HUES48 (cell line): ENCODE measurements around the gene SNX24.
A peak's percentile ranks its signal among the peaks of the same experiment; 100 is the strongest.

Experiments
- H3K27ac ChIP-seq: one replicate; pipeline ENCODE4 v1.7.0; 2013; ENCODE audit warnings: low read depth, low read length, inconsistent platforms
- H3K27me3 ChIP-seq: 2 replicates; pipeline ENCODE4 v1.6.1; 2013; ENCODE audit warnings: mild to moderate bottlenecking, low read length; ENCODE audit not compliant: control insufficient read depth, insufficient read depth
- H3K36me3 ChIP-seq: 2 replicates; pipeline ENCODE4 v1.6.1; 2013; ENCODE audit warnings: low read length; ENCODE audit not compliant: control insufficient read depth, insufficient read depth
- H3K4me1 ChIP-seq: 2 replicates; pipeline ENCODE4 v1.6.1; 2013; ENCODE audit warnings: mild to moderate bottlenecking, low read length; ENCODE audit not compliant: control insufficient read depth, insufficient read depth
- H3K4me3 ChIP-seq: 2 replicates; pipeline ENCODE4 v1.5.1; 2013; ENCODE audit warnings: mild to moderate bottlenecking, low read depth, low read length
- H3K9ac ChIP-seq: 2 replicates; pipeline ENCODE4 v1.6.1; 2013; ENCODE audit warnings: mild to moderate bottlenecking, low read depth, low read length, moderate library complexity
- H3K9me3 ChIP-seq: 2 replicates; pipeline ENCODE4 v1.6.1; 2013; ENCODE audit warnings: low read length; ENCODE audit not compliant: control insufficient read depth, insufficient read depth

SNX24 gene

DNA sequence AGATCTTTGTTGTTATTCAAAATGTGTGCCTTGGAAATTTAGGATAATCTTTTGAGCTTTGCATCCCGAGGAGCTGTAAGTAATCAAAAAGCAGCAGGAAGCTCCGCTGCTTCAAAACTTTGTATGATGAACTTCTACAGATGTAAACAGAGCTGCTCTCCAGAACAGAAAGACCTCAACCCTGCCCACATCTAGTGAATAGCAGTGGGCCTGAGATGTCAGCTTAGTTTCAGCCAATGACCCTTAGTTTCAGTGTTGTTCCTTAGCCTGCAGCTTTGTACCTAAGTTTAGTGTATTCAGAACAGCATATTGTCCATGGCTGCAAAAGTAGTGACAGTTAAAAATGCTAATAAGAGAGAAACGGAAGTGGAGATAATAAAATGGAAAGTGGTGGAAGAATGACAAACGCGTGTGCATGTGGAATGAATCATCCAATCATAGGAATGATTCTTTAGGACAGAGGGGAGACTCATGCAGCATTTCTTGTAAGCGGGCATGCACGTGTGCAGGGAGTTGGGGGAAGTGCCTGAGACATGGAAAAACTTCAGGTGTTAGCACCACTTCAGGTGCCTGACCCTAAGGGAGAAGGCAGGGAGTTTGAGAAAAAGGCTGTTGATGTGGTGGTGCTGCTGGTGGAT lies 24.9 kb downstream of the SNX24 start:
- peak overlapping the region; percentile 27 for H3K27ac ChIP-seq
- H3K4me1 ChIP-seq, result peaks cover 22% of the 10 kb centered on the region
- H3K36me3 ChIP-seq, result no peaks in the 10 kb centered on the region
- H3K4me3 ChIP-seq, result no peak overlapping the region
- no peak overlapping the region for H3K9ac ChIP-seq
- H3K9me3 ChIP-seq, result no peaks in the 10 kb centered on the region
- no peaks in the 10 kb centered on the region for H3K27me3 ChIP-seq

DNA sequence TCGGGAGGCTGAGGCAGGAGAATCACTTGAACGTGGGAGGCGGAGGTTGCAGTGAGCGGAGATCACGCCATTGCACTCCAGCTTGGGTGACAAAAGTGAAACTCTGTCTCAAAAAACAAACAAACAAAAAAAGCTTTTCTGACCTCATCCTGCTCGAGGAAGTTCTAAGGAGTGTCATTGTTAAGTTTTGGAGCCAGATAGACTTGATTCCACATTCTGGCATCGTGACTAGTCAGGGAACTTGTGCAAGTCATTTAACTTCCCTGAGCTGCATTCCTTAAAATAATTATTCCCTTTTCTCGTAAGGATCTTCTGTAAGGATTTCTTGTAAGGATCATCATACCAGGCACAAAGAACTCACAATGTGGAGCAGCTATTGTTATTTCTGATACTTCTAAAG lies 26.2 kb downstream of the SNX24 start:
- no peak overlapping the region for H3K27ac ChIP-seq
- no peaks in the 10 kb centered on the region for H3K27me3 ChIP-seq
- H3K4me3 ChIP-seq, result no peak overlapping the region
- peaks cover 22% of the 10 kb centered on the region for H3K4me1 ChIP-seq
- no peaks in the 10 kb centered on the region for H3K9me3 ChIP-seq
- no peaks in the 10 kb centered on the region for H3K36me3 ChIP-seq
- no peak overlapping the region for H3K9ac ChIP-seq

DNA sequence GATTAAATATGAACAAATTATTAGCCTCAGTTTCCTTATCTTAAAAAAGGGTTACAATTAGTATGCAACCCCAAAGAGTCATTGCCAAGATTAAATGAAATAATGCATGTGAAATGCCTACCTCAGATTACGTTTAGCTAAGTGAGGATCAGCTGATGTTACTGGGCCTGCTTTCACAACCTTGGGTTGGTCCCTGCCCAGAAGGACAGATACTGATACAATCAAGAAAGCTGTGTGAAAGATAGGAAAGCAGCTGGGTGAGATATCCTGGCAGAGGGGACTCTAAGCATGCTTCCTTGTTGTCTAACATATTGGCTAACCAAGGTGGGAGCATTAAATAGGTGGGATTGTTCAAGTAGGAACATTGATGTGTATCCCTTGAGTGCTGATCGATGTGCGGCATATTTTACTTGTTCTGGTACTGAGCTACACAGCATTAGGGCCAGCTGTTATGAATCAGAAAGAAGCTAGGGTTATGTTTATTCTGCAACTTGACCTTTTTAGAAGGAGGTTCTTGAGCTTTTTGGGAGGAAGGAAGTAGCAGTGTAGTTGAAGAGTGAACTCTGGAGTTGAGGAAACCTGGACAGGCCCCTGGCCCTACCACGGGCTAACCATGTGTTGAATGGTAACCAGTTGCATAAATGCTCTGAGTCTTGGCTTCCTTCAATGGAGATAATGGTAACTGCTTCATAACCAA lies 28.9 kb downstream of the SNX24 start:
- no peak overlapping the region for H3K9ac ChIP-seq
- no peaks in the 10 kb centered on the region for H3K9me3 ChIP-seq
- no peaks in the 10 kb centered on the region for H3K36me3 ChIP-seq
- no peaks in the 10 kb centered on the region for H3K27me3 ChIP-seq
- no peak overlapping the region for H3K4me3 ChIP-seq
- peaks cover 14% of the 10 kb centered on the region for H3K4me1 ChIP-seq
- no peak overlapping the region for H3K27ac ChIP-seq

DNA sequence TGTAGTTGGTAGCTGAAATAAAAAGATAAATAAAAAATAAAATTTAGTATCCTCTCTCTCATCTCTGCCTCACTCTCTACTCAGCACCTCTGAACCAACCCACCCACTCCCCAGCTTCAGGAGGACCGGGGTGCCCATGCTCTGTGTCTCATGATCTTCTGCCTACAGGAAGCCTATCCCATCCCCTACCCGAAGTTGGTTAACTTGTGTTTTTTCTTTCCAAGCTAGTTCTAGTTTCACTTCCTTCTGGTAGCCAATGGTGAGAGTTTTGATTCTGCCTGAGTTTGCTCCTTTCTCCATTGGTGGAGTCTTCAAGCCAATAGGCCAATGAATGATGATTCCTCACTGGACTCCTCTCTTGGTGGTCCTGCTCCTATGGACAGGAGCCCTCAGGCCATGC lies 32.1 kb downstream of the SNX24 start:
- no peaks in the 10 kb centered on the region for H3K36me3 ChIP-seq
- no peaks in the 10 kb centered on the region for H3K27me3 ChIP-seq
- H3K9ac ChIP-seq, result no peak overlapping the region
- no peak overlapping the region for H3K4me3 ChIP-seq
- H3K27ac ChIP-seq, result no peak overlapping the region
- no peaks in the 10 kb centered on the region for H3K9me3 ChIP-seq
- no peaks in the 10 kb centered on the region for H3K4me1 ChIP-seq

DNA sequence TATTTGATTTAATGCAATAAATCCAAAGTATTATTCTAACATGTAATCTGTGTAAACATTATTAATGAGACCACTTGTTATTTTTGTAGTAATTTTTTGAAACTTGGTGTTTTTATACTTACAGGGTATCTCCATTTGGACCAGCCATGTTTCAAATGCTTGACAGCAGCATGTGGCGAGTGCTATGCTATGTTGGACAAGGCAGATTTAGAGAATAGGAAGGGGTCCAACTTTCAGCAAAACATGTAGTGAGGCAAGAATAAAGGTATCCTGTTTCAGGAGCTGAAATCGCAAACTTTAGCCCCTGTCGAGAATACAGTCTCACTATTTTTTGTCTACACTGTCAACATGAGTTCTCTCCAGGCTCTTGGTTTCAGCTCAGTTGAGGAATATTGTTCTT lies 33.7 kb downstream of the SNX24 start:
- Histone ChIP-seq H3K9me3 (no peaks in the 10 kb centered on the region), H3K4me3 (no peak overlapping the region), H3K4me1 (no peaks in the 10 kb centered on the region), H3K27ac (no peak overlapping the region), H3K9ac (no peak overlapping the region), H3K36me3 (no peaks in the 10 kb centered on the region), H3K27me3 (no peaks in the 10 kb centered on the region)

DNA sequence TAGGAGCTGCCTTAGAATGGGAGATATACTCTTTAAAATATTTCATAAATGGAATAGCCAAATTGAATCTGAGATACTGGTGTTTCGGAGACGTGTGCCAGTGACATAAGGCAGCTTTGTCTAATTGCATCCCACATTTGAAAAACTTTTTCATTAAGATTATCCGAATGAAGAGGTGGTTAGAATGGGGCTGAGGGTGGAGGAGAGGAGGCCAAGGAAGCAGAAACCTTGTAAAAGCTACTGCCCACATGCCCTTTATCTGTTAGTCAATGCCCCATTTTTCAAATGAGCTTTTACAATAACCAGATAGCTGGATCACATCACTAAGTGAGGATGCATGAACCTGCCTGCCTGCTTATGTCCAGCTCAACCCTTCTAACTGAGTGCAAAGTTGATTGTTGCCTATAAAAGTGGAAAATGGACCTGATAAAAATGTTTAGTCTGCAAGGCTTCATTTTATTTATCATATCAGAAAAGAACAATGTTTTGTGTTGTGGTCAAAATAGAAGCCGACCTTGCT lies 34.8 kb downstream of the SNX24 start:
- no peak overlapping the region for H3K27ac ChIP-seq
- H3K4me1 ChIP-seq, result peaks cover 7% of the 10 kb centered on the region
- H3K9ac ChIP-seq, result no peak overlapping the region
- H3K36me3 ChIP-seq, result no peaks in the 10 kb centered on the region
- no peaks in the 10 kb centered on the region for H3K9me3 ChIP-seq
- no peak overlapping the region for H3K4me3 ChIP-seq
- H3K27me3 ChIP-seq, result no peaks in the 10 kb centered on the region

DNA sequence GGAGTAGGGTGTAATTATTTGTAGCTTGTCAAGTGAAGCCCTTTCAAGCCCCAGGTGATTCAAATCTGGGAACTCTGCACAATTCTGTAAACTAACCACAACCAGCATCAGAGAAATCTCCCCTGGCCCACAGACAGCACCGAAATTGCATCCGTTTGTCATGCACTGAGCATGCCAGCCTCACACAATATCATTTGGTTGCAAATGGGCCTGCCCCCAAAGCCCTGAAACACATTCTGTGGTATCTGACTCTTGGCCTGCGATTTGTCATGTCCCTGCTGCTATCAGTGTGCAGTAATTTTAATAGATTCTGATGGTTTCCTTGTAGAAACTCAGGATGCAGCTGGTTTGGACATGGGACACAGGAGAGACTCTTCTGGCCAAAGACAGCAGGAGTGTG lies 35.3 kb downstream of the SNX24 start:
- Histone ChIP-seq H3K4me3 (no peak overlapping the region), H3K9ac (no peak overlapping the region), H3K36me3 (no peaks in the 10 kb centered on the region), H3K27me3 (no peaks in the 10 kb centered on the region), H3K27ac (no peak overlapping the region), H3K4me1 (peaks cover 7% of the 10 kb centered on the region), H3K9me3 (no peaks in the 10 kb centered on the region)

DNA sequence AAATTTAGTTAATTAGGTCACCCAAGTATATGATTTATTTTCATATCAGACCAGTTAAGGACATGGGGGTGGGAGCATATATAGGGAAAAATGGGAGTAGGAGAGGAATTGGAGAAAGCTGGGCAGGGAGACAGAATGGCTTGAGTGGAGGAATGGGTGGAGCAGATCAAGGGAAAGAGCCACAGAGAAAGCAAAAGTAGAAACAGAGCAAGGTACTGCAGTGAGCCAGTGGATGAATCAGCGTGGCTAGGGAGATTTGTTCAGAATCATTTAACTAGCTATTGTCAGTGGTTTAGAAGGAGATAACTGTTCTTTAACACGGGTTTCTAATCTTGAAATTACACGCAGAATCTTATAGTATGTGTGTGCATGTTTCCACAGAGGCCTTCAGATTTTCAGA lies 37.4 kb downstream of the SNX24 start:
- Histone ChIP-seq H3K27me3 (no peaks in the 10 kb centered on the region), H3K9ac (no peak overlapping the region), H3K9me3 (no peaks in the 10 kb centered on the region), H3K36me3 (no peaks in the 10 kb centered on the region), H3K4me1 (peaks cover 7% of the 10 kb centered on the region), H3K27ac (no peak overlapping the region), H3K4me3 (no peak overlapping the region)

DNA sequence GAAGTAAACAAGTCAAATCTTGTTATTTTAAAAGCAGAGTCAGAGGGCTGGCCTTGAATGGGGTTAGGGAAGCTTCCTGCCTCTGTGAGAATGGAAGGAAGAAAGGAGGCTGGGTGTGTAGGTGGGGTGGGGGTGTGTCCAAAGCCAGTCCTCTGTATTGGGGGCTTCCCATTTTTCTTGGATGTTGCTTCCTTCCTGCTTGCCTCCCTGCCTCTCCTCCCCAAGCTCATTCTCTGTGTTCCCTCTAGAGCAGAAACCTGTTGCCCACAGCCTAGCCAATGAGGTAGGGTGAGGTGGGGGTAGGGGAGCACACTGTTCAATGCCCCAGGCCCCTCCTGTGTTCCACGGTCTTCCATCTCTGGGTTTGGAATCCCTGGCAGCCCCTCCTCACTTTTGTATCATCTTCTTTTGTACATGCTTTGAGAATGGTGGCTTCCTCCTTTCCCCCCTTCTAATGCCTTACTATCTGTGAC lies 39.7 kb downstream of the SNX24 start:
- peaks cover 7% of the 10 kb centered on the region for H3K4me1 ChIP-seq
- H3K9ac ChIP-seq, result no peak overlapping the region
- H3K9me3 ChIP-seq, result no peaks in the 10 kb centered on the region
- no peaks in the 10 kb centered on the region for H3K36me3 ChIP-seq
- H3K27ac ChIP-seq, result no peak overlapping the region
- H3K4me3 ChIP-seq, result no peak overlapping the region
- H3K27me3 ChIP-seq, result no peaks in the 10 kb centered on the region

DNA sequence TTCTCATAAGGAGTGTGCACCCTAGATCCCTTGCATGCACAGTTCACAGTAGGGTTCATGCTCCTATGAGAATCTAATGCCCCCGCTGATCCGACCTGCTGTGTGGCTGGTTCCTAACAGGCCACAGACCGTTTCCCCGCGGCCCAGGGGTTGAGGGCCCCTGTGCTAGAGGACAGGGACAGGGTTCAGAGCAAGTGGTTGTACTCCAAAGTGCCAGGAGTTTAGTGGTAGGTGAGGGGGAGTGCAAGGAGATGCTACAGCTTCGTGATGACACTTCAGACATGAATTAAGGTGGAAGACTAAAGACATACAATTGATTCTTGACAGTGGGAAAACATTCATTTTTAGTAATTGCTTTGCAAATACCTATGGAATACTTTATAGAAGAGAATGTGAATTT lies 40.5 kb downstream of the SNX24 start:
- no peak overlapping the region for H3K4me3 ChIP-seq
- no peak overlapping the region for H3K9ac ChIP-seq
- H3K4me1 ChIP-seq, result peaks cover 7% of the 10 kb centered on the region
- H3K27ac ChIP-seq, result no peak overlapping the region
- no peaks in the 10 kb centered on the region for H3K9me3 ChIP-seq
- H3K27me3 ChIP-seq, result no peaks in the 10 kb centered on the region
- H3K36me3 ChIP-seq, result no peaks in the 10 kb centered on the region

DNA sequence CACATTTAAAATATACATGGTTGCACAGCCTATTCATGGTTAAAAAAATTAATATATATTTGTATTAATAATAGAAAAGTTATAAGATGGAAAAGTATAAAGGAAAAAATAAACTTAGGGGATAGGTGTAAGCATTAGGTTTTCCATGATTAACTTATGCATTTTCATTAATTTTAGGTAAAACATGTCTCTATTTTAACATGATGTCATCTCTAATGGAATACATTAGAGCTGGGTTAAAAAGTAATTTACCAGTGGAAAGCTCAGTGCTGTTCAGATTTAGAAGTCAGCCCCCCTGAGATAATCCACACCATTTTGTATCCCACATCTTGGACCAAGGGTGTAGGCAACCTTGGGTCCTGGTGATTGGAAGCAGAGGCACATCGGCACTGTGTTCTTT lies 49.7 kb downstream of the SNX24 start:
- Histone ChIP-seq H3K4me3 (no peak overlapping the region), H3K27me3 (no peaks in the 10 kb centered on the region), H3K27ac (no peak overlapping the region), H3K36me3 (no peaks in the 10 kb centered on the region), H3K4me1 (no peaks in the 10 kb centered on the region), H3K9ac (no peak overlapping the region), H3K9me3 (no peaks in the 10 kb centered on the region)
